Measurements from ENCODE around the gene TPSD1. TPM values are rescaled to one million over a fixed set of nuclear protein-coding genes. Genes with fewer than 3 reads are reported as not detected.
"Not testable (repeated sequence)": the region's sequence is repeated elsewhere in the genome, so short reads cannot be mapped to it uniquely, and the experiment has no call there.

The TPSD1 gene
- not detected in 2 replicates for polyA plus RNA-seq (2012; rRNA removed)
- not detected in 2 replicates for polyA plus RNA-seq (2012; cell fraction: cytosol; rRNA removed)
- polyA plus RNA-seq (2012; cell fraction: nucleus; rRNA removed), result not detected in 2 replicates

DNA sequence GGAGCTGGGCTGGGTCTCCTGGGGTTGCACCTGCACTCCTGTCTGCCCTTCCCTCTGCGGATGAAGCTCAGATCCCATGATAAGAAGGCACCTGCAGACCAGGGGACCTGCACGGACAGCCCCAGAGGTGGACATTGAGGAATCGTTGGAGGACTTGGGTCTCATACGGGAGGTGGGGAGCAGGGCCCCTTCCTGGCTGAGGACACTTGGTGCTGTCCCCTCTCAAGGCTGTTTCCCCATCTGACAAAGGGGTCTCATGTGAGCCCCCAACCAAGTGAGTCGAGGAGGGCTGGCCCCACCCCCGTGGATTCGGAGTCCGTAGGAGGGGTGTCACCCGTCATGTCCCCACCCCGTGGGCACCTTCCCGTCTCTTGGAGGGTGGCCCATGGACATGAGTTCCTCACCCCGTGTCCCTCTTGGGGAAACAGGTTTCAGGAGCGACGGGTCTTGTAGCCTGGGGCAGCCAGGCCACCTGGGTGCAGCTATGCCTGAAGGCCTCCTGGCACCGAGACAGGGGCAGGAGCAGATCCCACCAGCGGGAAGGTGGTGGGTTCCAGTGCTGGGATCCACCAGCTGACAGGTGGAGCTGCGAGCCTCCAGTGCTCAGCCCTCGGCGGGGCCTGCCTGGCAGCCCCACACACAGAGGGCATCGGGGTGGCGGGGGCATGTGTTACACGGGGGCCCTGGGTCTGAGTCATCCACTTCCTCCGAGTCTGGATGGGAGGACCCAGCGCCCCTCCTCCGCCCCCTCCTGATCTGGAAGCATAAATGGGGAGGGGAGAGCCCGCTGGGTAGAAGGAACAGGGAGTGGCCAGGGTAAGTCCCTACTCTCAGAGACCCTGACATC is at the start of gene TPSD1:
TSS of gene TPSD1 (plus strand) at position 794 of the 847 bp plus-strand sequence. CDS start 212 bp downstream, outside the sequence.
- H3K27ac ChIP-seq (ENCODE audit: low read depth in 2 of 2, low read length in 1 of 2); H3K79me2 ChIP-seq (ENCODE audit: insufficient read depth); CTCF ChIA-PET; H3K36me3 ChIP-seq (replicated peaks in 1 of 2; ENCODE audit: control insufficient read depth in 1 of 2, insufficient read depth in 2 of 2, low read length in 1 of 2); H3K4me2 ChIP-seq; DNase-seq; H3K9me3 ChIP-seq; H3F3A ChIP-seq (replicated peaks; ENCODE audit: insufficient read depth); H4K20me1 ChIP-seq (ENCODE audit: insufficient read depth); H2AFZ ChIP-seq (ENCODE audit: low read depth); H3K4me1 ChIP-seq (ENCODE audit: control insufficient read depth in 1 of 2, insufficient read depth in 2 of 2, low read depth in 1 of 2, low read length in 1 of 2); H3K4me3 ChIP-seq (ENCODE audit: low read depth in 2 of 2, low read length in 1 of 2); H3K9me2 ChIP-seq; H3K9ac ChIP-seq; POLR2A ChIA-PET: not testable (repeated sequence)
- 4% methylated on average over 14 of the region's 26 CpGs for WGBS (ENCODE audit: low lambda C conversion rate)
- H3K27me3 ChIP-seq (ENCODE audit: insufficient read depth), result peaks cover 37% of the 10 kb centered on the region

- Histone ChIP-seq H2AFZ (ENCODE audit: low read depth) (no peak overlapping the region), H4K20me1 (ENCODE audit: insufficient read depth) (0 out of 2 replicates have a peak, but pooled peaks cover 2% of the 10 kb centered on the region), H3K36me3 (replicated peaks in 1 of 2; ENCODE audit: control insufficient read depth in 1 of 2, insufficient read depth in 2 of 2, low read length in 1 of 2) (no peaks in the 10 kb centered on the region), H3F3A (replicated peaks; ENCODE audit: insufficient read depth) (no peaks in the 10 kb centered on the region), H3K4me1 (ENCODE audit: control insufficient read depth in 1 of 2, insufficient read depth in 2 of 2, low read depth in 1 of 2, low read length in 1 of 2) (no peaks in the 10 kb centered on the region), H3K9ac (no peak overlapping the region), H3K27me3 (ENCODE audit: insufficient read depth) (peaks cover 75% of the 10 kb centered on the region), H3K79me2 (ENCODE audit: insufficient read depth) (no peaks in the 10 kb centered on the region), H3K27ac (ENCODE audit: low read depth in 2 of 2, low read length in 1 of 2) (no peak overlapping the region), H3K9me3 (no peaks in the 10 kb centered on the region), H3K9me2 (no peaks in the 10 kb centered on the region), H3K4me2 (no peak overlapping the region), H3K4me3 (ENCODE audit: low read depth in 2 of 2, low read length in 1 of 2) (no peak overlapping the region)
- TF ChIP-seq NFIC (IDR thresholded peaks at IDR 0.05; ENCODE audit: borderline replicate concordance) (no peak), NRF1 (IDR thresholded peaks at IDR 0.05; ENCODE audit: low read depth, low read length) (no peak), GATA2 (CRISPR knock-in tag; IDR thresholded peaks at IDR 0.05) (no peak)
- TF ChIP-seq, protein P1, sequence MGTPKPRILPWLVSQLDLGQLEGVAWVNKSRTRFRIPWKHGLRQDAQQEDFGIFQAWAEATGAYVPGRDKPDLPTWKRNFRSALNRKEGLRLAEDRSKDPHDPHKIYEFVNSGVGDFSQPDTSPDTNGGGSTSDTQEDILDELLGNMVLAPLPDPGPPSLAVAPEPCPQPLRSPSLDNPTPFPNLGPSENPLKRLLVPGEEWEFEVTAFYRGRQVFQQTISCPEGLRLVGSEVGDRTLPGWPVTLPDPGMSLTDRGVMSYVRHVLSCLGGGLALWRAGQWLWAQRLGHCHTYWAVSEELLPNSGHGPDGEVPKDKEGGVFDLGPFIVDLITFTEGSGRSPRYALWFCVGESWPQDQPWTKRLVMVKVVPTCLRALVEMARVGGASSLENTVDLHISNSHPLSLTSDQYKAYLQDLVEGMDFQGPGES (IDR thresholded peaks at IDR 0.05; ENCODE audit: low read depth, low read length), result no peak
- TF ChIP-seq, protein P2, sequence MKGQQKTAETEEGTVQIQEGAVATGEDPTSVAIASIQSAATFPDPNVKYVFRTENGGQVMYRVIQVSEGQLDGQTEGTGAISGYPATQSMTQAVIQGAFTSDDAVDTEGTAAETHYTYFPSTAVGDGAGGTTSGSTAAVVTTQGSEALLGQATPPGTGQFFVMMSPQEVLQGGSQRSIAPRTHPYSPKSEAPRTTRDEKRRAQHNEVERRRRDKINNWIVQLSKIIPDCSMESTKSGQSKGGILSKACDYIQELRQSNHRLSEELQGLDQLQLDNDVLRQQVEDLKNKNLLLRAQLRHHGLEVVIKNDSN (IDR thresholded peaks at IDR 0.05; ENCODE audit: borderline replicate concordance, low read depth), result no peak
- ChIA-PET POLR2A (interaction anchor here (1.0 kb wide), 1 partner anchor 94 kb away, joined by 3 read pairs; no protein-coding TSS in a partner anchor), CTCF (interaction anchor here (0.6 to 2.1 kb wide), 3 partner anchors 8 to 11 kb away, joined by 3 to 5 read pairs (median 3); no protein-coding TSS in a partner anchor)
- no peak for DNase-seq
- 10% methylated on average over 2 of the region's 9 CpGs for WGBS (ENCODE audit: low lambda C conversion rate)
These were observed 49.5 kb upstream of the TPSD1 start for GRCh38 chr16:1206326-1206725.

GRCh38 chr16:1206786-1207185 is 49.1 kb upstream of the TPSD1 start:
- Histone ChIP-seq H3F3A (replicated peaks; ENCODE audit: insufficient read depth) (no peaks in the 10 kb centered on the region), H3K9ac (no peak overlapping the region), H2AFZ (ENCODE audit: low read depth) (no peak overlapping the region), H3K9me3 (no peaks in the 10 kb centered on the region), H3K4me3 (ENCODE audit: low read depth in 2 of 2, low read length in 1 of 2) (no peak overlapping the region), H3K36me3 (replicated peaks in 1 of 2; ENCODE audit: control insufficient read depth in 1 of 2, insufficient read depth in 2 of 2, low read length in 1 of 2) (no peaks in the 10 kb centered on the region), H3K27ac (ENCODE audit: low read depth in 2 of 2, low read length in 1 of 2) (no peak overlapping the region), H3K27me3 (ENCODE audit: insufficient read depth) (peaks cover 71% of the 10 kb centered on the region), H3K4me2 (no peak overlapping the region), H3K4me1 (ENCODE audit: control insufficient read depth in 1 of 2, insufficient read depth in 2 of 2, low read depth in 1 of 2, low read length in 1 of 2) (no peaks in the 10 kb centered on the region), H4K20me1 (ENCODE audit: insufficient read depth) (0 out of 2 replicates have a peak, but pooled peaks cover 2% of the 10 kb centered on the region), H3K9me2 (no peaks in the 10 kb centered on the region), H3K79me2 (ENCODE audit: insufficient read depth) (no peaks in the 10 kb centered on the region)
- no peak for DNase-seq
- ChIA-PET CTCF (interaction anchor here (2.1 kb wide), 1 partner anchor 11 kb away, joined by 5 read pairs; no protein-coding TSS in a partner anchor), POLR2A (interaction anchor here (1.0 kb wide), 1 partner anchor 95 kb away, joined by 3 read pairs; no protein-coding TSS in a partner anchor)
- no peak for TF ChIP-seq TCF12 (IDR thresholded peaks at IDR 0.05)
- no peak for TF ChIP-seq YY1 (IDR thresholded peaks at IDR 0.05; ENCODE audit: low read depth)
- 29% methylated on average over 15 of the region's 16 CpGs for WGBS (ENCODE audit: low lambda C conversion rate)
